ENCODE data around the gene S100P. TPM values are rescaled to one million over a fixed set of nuclear protein-coding genes. Genes with fewer than 3 reads are reported as not detected.
"Not testable (repeated sequence)": the region's sequence is repeated elsewhere in the genome, so short reads cannot be mapped to it uniquely, and the experiment has no call there.

Gene S100P
- total and polyA plus RNA-seq, 8 donors = 2.3 to 85.0 (median 4.8) TPM

GRCh38 chr4:6649216-6649615 is 44.5 kb upstream of the S100P start:
- Histone ChIP-seq H3K27ac (no peak overlapping the region), H3K36me3 (no peaks in the 10 kb centered on the region), H3K4me1 (no peaks in the 10 kb centered on the region), H3K27me3 (no peaks in the 10 kb centered on the region), H3K9me3 (no peaks in the 10 kb centered on the region), H3K4me3 (no peak overlapping the region)
- TF ChIP-seq, protein P1, sequence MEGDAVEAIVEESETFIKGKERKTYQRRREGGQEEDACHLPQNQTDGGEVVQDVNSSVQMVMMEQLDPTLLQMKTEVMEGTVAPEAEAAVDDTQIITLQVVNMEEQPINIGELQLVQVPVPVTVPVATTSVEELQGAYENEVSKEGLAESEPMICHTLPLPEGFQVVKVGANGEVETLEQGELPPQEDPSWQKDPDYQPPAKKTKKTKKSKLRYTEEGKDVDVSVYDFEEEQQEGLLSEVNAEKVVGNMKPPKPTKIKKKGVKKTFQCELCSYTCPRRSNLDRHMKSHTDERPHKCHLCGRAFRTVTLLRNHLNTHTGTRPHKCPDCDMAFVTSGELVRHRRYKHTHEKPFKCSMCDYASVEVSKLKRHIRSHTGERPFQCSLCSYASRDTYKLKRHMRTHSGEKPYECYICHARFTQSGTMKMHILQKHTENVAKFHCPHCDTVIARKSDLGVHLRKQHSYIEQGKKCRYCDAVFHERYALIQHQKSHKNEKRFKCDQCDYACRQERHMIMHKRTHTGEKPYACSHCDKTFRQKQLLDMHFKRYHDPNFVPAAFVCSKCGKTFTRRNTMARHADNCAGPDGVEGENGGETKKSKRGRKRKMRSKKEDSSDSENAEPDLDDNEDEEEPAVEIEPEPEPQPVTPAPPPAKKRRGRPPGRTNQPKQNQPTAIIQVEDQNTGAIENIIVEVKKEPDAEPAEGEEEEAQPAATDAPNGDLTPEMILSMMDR (IDR thresholded peaks at IDR 0.05) = no peak
- ATAC-seq (no peak), DNase-seq (no peak)
- intact Hi-C loops (cut with DNase I) = no loop called here

- H3K36me3 ChIP-seq; H3K27ac ChIP-seq; H3K9me3 ChIP-seq; DNase-seq; H3K4me3 ChIP-seq; H3K4me1 ChIP-seq; intact Hi-C loops (cut with DNase I); ATAC-seq: not testable (repeated sequence)
- peaks cover 7 to 22% of the 10 kb centered on the region in 2 donors for H3K27me3 ChIP-seq
These were observed 39.5 kb upstream of the S100P start for GRCh38 chr4:6654211-6654610.

DNA sequence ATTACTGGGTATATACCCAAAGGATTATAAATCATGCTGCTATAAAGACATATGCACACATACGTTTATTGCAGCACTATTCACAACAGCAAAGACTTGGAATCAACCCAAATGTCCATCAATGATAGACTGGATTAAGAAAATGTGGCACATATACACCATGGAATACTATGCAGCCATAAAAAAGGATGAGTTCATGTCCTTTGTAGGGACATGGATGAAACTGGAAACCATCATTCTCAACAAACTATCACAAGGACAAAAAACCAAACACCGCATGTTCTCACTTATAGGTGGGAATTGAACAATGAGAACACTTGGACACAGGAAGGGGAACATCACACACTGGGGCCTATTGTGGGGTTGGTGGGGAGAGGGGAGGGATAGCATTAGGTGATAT is 38.4 kb upstream of the S100P start:
- H3K4me3 ChIP-seq; ATAC-seq; H3K27ac ChIP-seq; intact Hi-C loops (cut with DNase I); H3K9me3 ChIP-seq; H3K36me3 ChIP-seq; DNase-seq: not testable (repeated sequence)
- peaks cover 0 to 10% of the 10 kb centered on the region in 2 donors for H3K4me1 ChIP-seq
- H3K27me3 ChIP-seq = peaks cover 7 to 33% of the 10 kb centered on the region in 2 donors

DNA sequence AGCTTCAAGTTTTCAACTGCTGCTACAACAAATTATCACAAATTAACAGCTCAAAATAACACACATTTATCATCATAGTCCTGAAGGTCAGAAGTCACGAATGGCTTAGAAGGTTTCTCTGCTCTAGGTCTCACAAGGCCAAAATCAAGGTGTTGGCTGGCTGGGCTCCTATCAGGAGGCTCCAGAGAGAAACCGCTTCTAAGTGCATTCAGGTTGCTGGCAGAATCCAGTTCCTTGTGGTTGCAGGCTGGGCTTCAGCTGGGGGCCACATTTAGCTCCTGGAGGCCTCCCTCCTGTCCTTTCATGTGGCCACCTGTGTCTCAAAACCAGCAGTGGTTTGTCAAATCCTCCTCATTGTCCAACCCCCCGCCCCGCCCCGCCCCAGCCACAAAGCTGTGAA is 37.8 kb upstream of the S100P start:
- H3K4me3 ChIP-seq = no peak overlapping the region
- DNase-seq (peak in 1 of 4 donors; percentile 5), ATAC-seq (no peak)
- H3K4me1 ChIP-seq = peaks cover 0 to 10% of the 10 kb centered on the region in 2 donors
- intact Hi-C loops (cut with DNase I) = no loop called here
- peaks cover 7 to 33% of the 10 kb centered on the region in 2 donors for H3K27me3 ChIP-seq
- no peaks in the 10 kb centered on the region for H3K36me3 ChIP-seq
- TF ChIP-seq, protein P1 (IDR thresholded peaks at IDR 0.05) = no peak
- H3K9me3 ChIP-seq = no peaks in the 10 kb centered on the region
- H3K27ac ChIP-seq = no peak overlapping the region

GRCh38 chr4:6657242-6658208 is 36.2 kb upstream of the S100P start:
- DNase-seq (peak in 2 of 4 donors; percentile 26 to 70), ATAC-seq (no peak)
- Histone ChIP-seq H3K4me1 (peaks cover 0 to 10% of the 10 kb centered on the region in 2 donors), H3K4me3 (no peak overlapping the region), H3K36me3 (no peaks in the 10 kb centered on the region), H3K27me3 (peaks cover 7 to 37% of the 10 kb centered on the region in 2 donors), H3K27ac (no peak overlapping the region), H3K9me3 (no peaks in the 10 kb centered on the region)
- intact Hi-C loops (cut with DNase I) = no loop called here
- TF ChIP-seq, protein P1 (IDR thresholded peaks at IDR 0.05) = no peak

DNA sequence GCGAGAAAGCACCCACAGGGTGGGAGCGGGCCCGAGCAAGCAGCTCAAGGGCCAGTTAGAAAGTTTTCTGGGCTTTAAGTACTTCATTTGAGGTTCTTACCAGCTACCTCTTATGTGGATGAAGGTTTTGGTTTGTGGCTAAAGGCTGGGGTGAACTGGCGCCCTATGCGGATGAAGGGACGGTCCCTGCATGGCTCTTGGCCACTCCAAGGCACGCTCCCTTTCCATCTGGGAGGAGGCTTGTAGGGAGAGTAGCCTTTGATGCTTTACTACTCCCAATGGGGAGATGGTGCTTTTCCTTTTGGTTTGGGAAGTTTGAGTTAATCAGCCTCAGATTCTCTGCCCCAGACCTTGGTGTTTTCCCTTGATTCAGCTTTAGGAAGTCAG is 35.5 kb upstream of the S100P start:
- no peak overlapping the region for H3K27ac ChIP-seq

More for the DNA sequence above, 35.5 kb upstream of the S100P start:
- ATAC-seq (no peak), DNase-seq (peak in 1 of 4 donors; percentile 13)
- TF ChIP-seq, protein P1 (IDR thresholded peaks at IDR 0.05) = no peak
- peaks cover 0 to 10% of the 10 kb centered on the region in 2 donors for H3K4me1 ChIP-seq
- no peaks in the 10 kb centered on the region for H3K36me3 ChIP-seq
- intact Hi-C loops (cut with DNase I) = no loop called here
- no peaks in the 10 kb centered on the region for H3K9me3 ChIP-seq
- peaks cover 7 to 44% of the 10 kb centered on the region in 2 donors for H3K27me3 ChIP-seq
- H3K4me3 ChIP-seq = peak overlapping the region in 1 of 2 donors; percentile 30

All from left lung (tissue), 10 donors.